OCI-LY1 (cell line): ENCODE data around the gene COL12A1.

Experiments used
- H2AFZ ChIP-seq: fragments of 200-600 bp; sonication (generic), shearing (Covaris generic); 2 replicates; pipeline ENCODE4 v1.6.0; 2014; ENCODE audit warnings: antibody characterized with exemption, mild to moderate bottlenecking, low read length
- H3F3A ChIP-seq: fragments of 200-600 bp; sonication (generic), shearing (Covaris generic); 2 replicates; pipeline ENCODE4 v1.6.0; 2014; ENCODE audit warnings: mild to moderate bottlenecking, antibody characterized with exemption, low read length, moderate library complexity; ENCODE audit not compliant: insufficient read depth
- H3K27ac ChIP-seq: fragments of 200-600 bp; sonication (generic); 2 replicates; pipeline ENCODE4 v1.5.1; 2014; ENCODE audit warnings: low read length, mixed run types, mild to moderate bottlenecking, low read depth; ENCODE audit not compliant: poor library complexity, severe bottlenecking
- H3K27me3 ChIP-seq: fragments of 200-600 bp; sonication (generic); 2 replicates; pipeline ENCODE4 v1.6.0; 2014; ENCODE audit warnings: antibody characterized with exemption, mild to moderate bottlenecking, low read length, moderate library complexity; ENCODE audit not compliant: insufficient read depth
- H3K36me3 ChIP-seq: fragments of 200-600 bp; sonication (generic); 2 replicates; pipeline ENCODE4 v1.6.1; 2014; ENCODE audit warnings: mild to moderate bottlenecking, antibody characterized with exemption, low read length, moderate library complexity, mixed read lengths; ENCODE audit not compliant: insufficient read depth
- H3K4me1 ChIP-seq: fragments of 200-600 bp; sonication (generic); 2 replicates; pipeline ENCODE4 v1.5.1; 2014; ENCODE audit warnings: mild to moderate bottlenecking, low read length, moderate library complexity; ENCODE audit not compliant: insufficient read depth, severe bottlenecking
- H3K4me2 ChIP-seq: fragments of 200-600 bp; sonication (generic), shearing (Covaris generic); 2 replicates; pipeline ENCODE4 v1.6.1; 2014; ENCODE audit warnings: low read length
- H3K4me3 ChIP-seq: fragments of 200-600 bp; sonication (generic); 2 replicates; pipeline ENCODE4 v1.5.1; 2014; ENCODE audit warnings: low read length, low read depth, mild to moderate bottlenecking, mixed read lengths; ENCODE audit not compliant: poor library complexity, severe bottlenecking
- H3K79me2 ChIP-seq: fragments of 200-600 bp; shearing (Covaris generic); 2 replicates; pipeline ENCODE4 v1.6.1; 2016; ENCODE audit warnings: mixed run types, low read length, mixed read lengths; ENCODE audit not compliant: insufficient read depth
- H3K9ac ChIP-seq: fragments of 200-600 bp; sonication (generic), shearing (Covaris generic); 2 replicates; pipeline ENCODE4 v1.6.1; 2014; ENCODE audit warnings: mild to moderate bottlenecking, low read length, mixed read lengths
- H3K9me2 ChIP-seq: fragments of 200-600 bp; sonication (generic), shearing (Covaris generic); 2 replicates; pipeline ENCODE4 v1.6.1; 2014; ENCODE audit warnings: low read depth, mild to moderate bottlenecking, low read length, mixed read lengths
- H3K9me3 ChIP-seq: fragments of 200-600 bp; shearing (Covaris generic); 2 replicates; pipeline ENCODE4 v1.6.1; 2014; ENCODE audit warnings: low read length, mixed read lengths
- H4K20me1 ChIP-seq: fragments of 200-600 bp; sonication (generic), shearing (Covaris generic); 2 replicates; pipeline ENCODE4 v1.6.0; 2016; ENCODE audit warnings: mild to moderate bottlenecking, low read length; ENCODE audit not compliant: insufficient read depth
- CTCF ChIP-seq: fragments of 200-600 bp; sonication (generic), shearing (Covaris generic); IDR thresholded peaks from 2 replicates; pipeline ENCODE4 v1.5.1; 2017; ENCODE audit warnings: mild to moderate bottlenecking, antibody characterized with exemption, low read length, moderate library complexity, mixed read lengths
- EZH2 ChIP-seq: fragments of 200-600 bp; sonication (generic), shearing (Covaris generic); IDR thresholded peaks from 2 replicates; pipeline ENCODE4 v1.8.0; 2017; ENCODE audit warnings: borderline replicate concordance, mixed run types, mild to moderate bottlenecking, antibody characterized with exemption, low read length, moderate library complexity, mixed read lengths

COL12A1 gene

GRCh38 chr6:75113446-75113845, 92.4 kb downstream of the COL12A1 start:
- Histone ChIP-seq H3K79me2 (no peaks in the 10 kb centered on the region), H3K9me3 (no peaks in the 10 kb centered on the region), H4K20me1 (no peaks in the 10 kb centered on the region), H3K9me2 (no peaks in the 10 kb centered on the region), H3K4me3 (no peak overlapping the region), H3K27me3 (no peaks in the 10 kb centered on the region), H3F3A (no peaks in the 10 kb centered on the region), H3K4me1 (no peaks in the 10 kb centered on the region), H3K36me3 (no peaks in the 10 kb centered on the region), H3K9ac (no peak overlapping the region), H2AFZ (no peak overlapping the region), H3K27ac (no peak overlapping the region), H3K4me2 (no peak overlapping the region)
- TF ChIP-seq CTCF (no peak), EZH2 (no peak)

GRCh38 chr6:75109765-75110164, 96.1 kb downstream of the COL12A1 start:
- no peak overlapping the region for H3K27ac ChIP-seq
- H2AFZ ChIP-seq = no peak overlapping the region
- no peak overlapping the region for H3K9ac ChIP-seq
- no peaks in the 10 kb centered on the region for H3K9me2 ChIP-seq
- no peaks in the 10 kb centered on the region for H3K9me3 ChIP-seq
- no peaks in the 10 kb centered on the region for H3K79me2 ChIP-seq
- no peaks in the 10 kb centered on the region for H3K36me3 ChIP-seq
- no peaks in the 10 kb centered on the region for H3F3A ChIP-seq
- H3K4me1 ChIP-seq = no peaks in the 10 kb centered on the region
- TF ChIP-seq CTCF = no peak
- TF ChIP-seq EZH2 = no peak
- no peaks in the 10 kb centered on the region for H3K27me3 ChIP-seq
- H4K20me1 ChIP-seq = no peaks in the 10 kb centered on the region
- no peak overlapping the region for H3K4me3 ChIP-seq
- no peak overlapping the region for H3K4me2 ChIP-seq

- Histone ChIP-seq H3F3A (no peaks in the 10 kb centered on the region), H3K36me3 (no peaks in the 10 kb centered on the region), H3K9ac (no peak overlapping the region), H3K27me3 (no peaks in the 10 kb centered on the region), H3K4me1 (no peaks in the 10 kb centered on the region), H3K9me3 (no peaks in the 10 kb centered on the region), H3K4me2 (no peak overlapping the region), H4K20me1 (no peaks in the 10 kb centered on the region), H3K9me2 (no peaks in the 10 kb centered on the region), H3K79me2 (no peaks in the 10 kb centered on the region), H2AFZ (no peak overlapping the region), H3K4me3 (no peak overlapping the region), H3K27ac (no peak overlapping the region)
- TF ChIP-seq CTCF = no peak
- no peak for TF ChIP-seq EZH2
Measured at GRCh38 chr6:75109022-75109421, 96.8 kb downstream of the COL12A1 start.
